ENCODE results near the gene RAD51AP1. TPM values are rescaled to one million over a fixed set of nuclear protein-coding genes. Genes with fewer than 3 reads are reported as not detected.

RAD51AP1 gene
- total and polyA plus RNA-seq, 2 of the 8 experiments (the other 6 are each of a cell fraction or from before 2014, with no cell fraction given) = 29.7 to 48.3 TPM

GRCh38 chr12:4603946-4604345 is 65.3 kb downstream of the RAD51AP1 start:
- Histone ChIP-seq H2AK5ac (ENCODE audit: low read depth, low read length) (no peak overlapping the region), H2BK15ac (ENCODE audit: low read length) (no peak overlapping the region), H3K79me2 (ENCODE audit: control insufficient read depth in 1 of 2, insufficient read depth in 2 of 2, low read length in 2 of 2) (0 out of 4 replicates have a peak, but pooled peaks cover 0 to 2% of the 10 kb centered on the region in 2 experiments), H4K5ac (ENCODE audit: insufficient read length, low read depth, low read length) (no peak overlapping the region), H4K91ac (replicated peaks; ENCODE audit: insufficient read length, low read length) (no peak overlapping the region), H3K4me2 (ENCODE audit: insufficient read depth in 1 of 2, low read depth in 2 of 2, low read length in 2 of 2) (no peak overlapping the region; a peak in 1 of 4 replicates), H3K27me3 (replicated peaks in 1 of 4; ENCODE audit: control insufficient read depth in 3 of 4, extremely low read depth in 1 of 4, insufficient read depth in 3 of 4, low read length in 3 of 4) (no peaks in the 10 kb centered on the region), H3K4me1 (replicated peaks in 1 of 4; ENCODE audit: control insufficient read depth in 3 of 4, insufficient read depth in 4 of 4, low read length in 3 of 4) (no peaks in the 10 kb centered on the region), H3K56ac (replicated peaks; ENCODE audit: insufficient read length, low read depth, low read length) (no peak overlapping the region), H3K27ac (ENCODE audit: low read depth, low read length) (no peak overlapping the region), H3K4ac (replicated peaks; ENCODE audit: insufficient read length, low read depth, low read length) (no peak overlapping the region), H3K23ac (ENCODE audit: insufficient read length) (no peak overlapping the region), H2BK20ac (ENCODE audit: low read length) (no peak overlapping the region), H3K14ac (ENCODE audit: insufficient read length) (no peak overlapping the region), H3K23me2 (ENCODE audit: low read depth, low read length) (no peaks in the 10 kb centered on the region), H2BK12ac (ENCODE audit: low read depth, low read length) (no peak overlapping the region), H2BK120ac (replicated peaks; ENCODE audit: low read depth, low read length) (no peak overlapping the region), H4K8ac (ENCODE audit: extremely low read depth, insufficient read depth, low read length) (no peak overlapping the region), H3K4me3 (ENCODE audit: extremely low read depth in 1 of 4, insufficient read depth in 2 of 4, low read depth in 3 of 4, low read length in 4 of 4) (no peak overlapping the region), H4K20me1 (replicated peaks in 1 of 2; ENCODE audit: control insufficient read depth in 1 of 2, insufficient read depth in 2 of 2, low read length in 2 of 2) (no peaks in the 10 kb centered on the region), H2BK5ac (ENCODE audit: low read depth, low read length) (no peak overlapping the region), H3K79me1 (ENCODE audit: low read depth, low read length) (no peaks in the 10 kb centered on the region), H3K9ac (replicated peaks in 1 of 4; ENCODE audit: extremely low read depth in 1 of 4, low read depth in 3 of 4, low read length in 3 of 4) (no peak overlapping the region), H3K9me3 (ENCODE audit: insufficient read depth in 2 of 2, low read depth in 1 of 2, low read length in 1 of 2) (no peaks in the 10 kb centered on the region), H2AFZ (ENCODE audit: low read length) (no peak overlapping the region), H3K36me3 (ENCODE audit: control insufficient read depth in 2 of 4, insufficient read depth in 4 of 4, low read length in 3 of 4) (no peaks in the 10 kb centered on the region), H3K18ac (ENCODE audit: extremely low read depth, low read length) (no peak overlapping the region)
- ChIA-PET CTCF (ENCODE audit: partially characterized antibody) (interaction anchor here (0.6 to 3.8 kb wide), 21 partner anchors 9 to 1565 kb away, joined by 3 to 50 read pairs (median 5); no protein-coding TSS in a partner anchor), POLR2A (ENCODE audit: partially characterized antibody) (interaction anchor here (0.8 to 1.6 kb wide), 2 partner anchors 9 to 45 kb away, joined by 3 to 4 read pairs; partner anchors contain the start of genes AKAP3 and NDUFA9)
- DNase-seq (ENCODE audit: low read depth in 1 of 2, low spot score in 2 of 2) (no peak), FAIRE-seq (no peak)
- 71% methylated on average over 1 of the region's 1 CpG; no CpG with 5 or more reads in 1 of the 2 experiments for WGBS, 2 experiments (ENCODE audit: extremely low coverage in 1 of 2, insufficient coverage in 1 of 2, insufficient read length in 1 of 2, insufficient replicate concordance in 2 of 2, low coverage in 1 of 2, low lambda C conversion rate in 2 of 2, missing lambda C conversion rate in 1 of 2)
- TF ChIP-seq SUZ12 (IDR thresholded peaks at IDR 0.05; ENCODE audit: low read length) (no peak), CHD1 (IDR thresholded peaks at IDR 0.05; ENCODE audit: low read depth, low read length) (no peak), ASH2L (IDR thresholded peaks at IDR 0.05; ENCODE audit: low read length) (no peak), RAD21 (IDR thresholded peaks at IDR 0.05 in 1 of 2, conservative IDR thresholded peaks at IDR 0.05 in 1 of 2; ENCODE audit: low read depth in 2 of 2, low read length in 2 of 2) (no peak), MAX (IDR thresholded peaks at IDR 0.05) (no peak), ZNF274 (IDR thresholded peaks at IDR 0.05; ENCODE audit: borderline replicate concordance, extremely low read depth, low read length) (no peak), TBP (IDR thresholded peaks at IDR 0.05; ENCODE audit: low read depth, low read length) (no peak), GTF2F1 (IDR thresholded peaks at IDR 0.05; ENCODE audit: borderline replicate concordance, low read depth, low read length) (no peak), JUN (IDR thresholded peaks at IDR 0.05; ENCODE audit: low read depth, low read length) (no peak), CBX8 (IDR thresholded peaks at IDR 0.05; ENCODE audit: borderline replicate concordance, low read depth, low read length) (no peak), TCF12 (IDR thresholded peaks at IDR 0.05; ENCODE audit: low read depth, low read length) (no peak)
